Measurements from ENCODE around the gene SMIM10. TPM values are rescaled to one million over a fixed set of nuclear protein-coding genes. Genes with fewer than 3 reads are reported as not detected.

SMIM10 gene
- total RNA-seq, 1 donor from 2014 or later: 0.51 TPM

GRCh38 chrX:134963041-134963440 is 27.8 kb upstream of the SMIM10 start:
- peak overlapping the region; percentile 46 for H3K27ac Mint-ChIP-seq (ENCODE audit: unreplicated experiment)
- no peak overlapping the region for H3K4me3 Mint-ChIP-seq (ENCODE audit: unreplicated experiment)
- DNase-seq (ENCODE audit: low spot score): no peak
- H3K9me3 Mint-ChIP-seq (ENCODE audit: unreplicated experiment): no peaks in the 10 kb centered on the region
- H3K4me1 Mint-ChIP-seq (ENCODE audit: unreplicated experiment): peaks cover 7% of the 10 kb centered on the region
- no peaks in the 10 kb centered on the region for H3K36me3 Mint-ChIP-seq (ENCODE audit: low read depth, unreplicated experiment)
- no peak for TF ChIP-seq CTCF (IDR thresholded peaks at IDR 0.05; ENCODE audit: unreplicated experiment)
- peaks cover 4% of the 10 kb centered on the region for H3K27me3 Mint-ChIP-seq (ENCODE audit: unreplicated experiment)

GRCh38 chrX:134969726-134970125 is 21.1 kb upstream of the SMIM10 start:
- Mint-ChIP-seq H3K4me1 (ENCODE audit: unreplicated experiment) (peaks cover 2% of the 10 kb centered on the region), H3K27ac (ENCODE audit: unreplicated experiment) (no peak overlapping the region), H3K27me3 (ENCODE audit: unreplicated experiment) (no peaks in the 10 kb centered on the region), H3K9me3 (ENCODE audit: unreplicated experiment) (no peaks in the 10 kb centered on the region), H3K36me3 (ENCODE audit: low read depth, unreplicated experiment) (no peaks in the 10 kb centered on the region), H3K4me3 (ENCODE audit: unreplicated experiment) (no peak overlapping the region)
- no peak for DNase-seq (ENCODE audit: low spot score)
- no peak for TF ChIP-seq CTCF (IDR thresholded peaks at IDR 0.05; ENCODE audit: unreplicated experiment)

DNA sequence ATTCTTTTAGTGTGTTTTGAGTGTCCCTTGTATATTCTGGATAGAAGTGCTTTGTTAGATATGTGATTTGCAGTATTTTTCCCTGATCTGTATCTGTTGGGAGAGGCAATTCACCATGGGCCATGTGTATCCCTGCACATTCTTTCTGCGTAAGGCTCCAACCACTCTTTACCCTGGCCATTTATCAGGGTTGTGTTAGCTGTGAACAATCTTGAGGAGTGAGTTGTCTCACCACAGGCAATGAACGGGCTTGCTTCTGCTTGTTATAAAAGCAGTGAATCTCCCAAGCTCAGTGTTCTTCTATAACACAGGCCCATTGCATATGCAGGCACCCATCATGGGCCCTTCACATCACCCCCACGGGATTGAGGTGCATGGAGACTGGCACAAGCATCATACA is 18.9 kb upstream of the SMIM10 start:
- Mint-ChIP-seq H3K27ac (ENCODE audit: unreplicated experiment) (no peak overlapping the region), H3K27me3 (ENCODE audit: unreplicated experiment) (no peaks in the 10 kb centered on the region), H3K4me1 (ENCODE audit: unreplicated experiment) (no peaks in the 10 kb centered on the region), H3K36me3 (ENCODE audit: low read depth, unreplicated experiment) (no peaks in the 10 kb centered on the region), H3K9me3 (ENCODE audit: unreplicated experiment) (no peaks in the 10 kb centered on the region), H3K4me3 (ENCODE audit: unreplicated experiment) (no peak overlapping the region)
- DNase-seq (ENCODE audit: low spot score): no peak
- TF ChIP-seq CTCF (IDR thresholded peaks at IDR 0.05; ENCODE audit: unreplicated experiment): no peak

- no peak overlapping the region for H3K27ac Mint-ChIP-seq (ENCODE audit: unreplicated experiment)
- no peaks in the 10 kb centered on the region for H3K9me3 Mint-ChIP-seq (ENCODE audit: unreplicated experiment)
- H3K27me3 Mint-ChIP-seq (ENCODE audit: unreplicated experiment): no peaks in the 10 kb centered on the region
- DNase-seq (ENCODE audit: low spot score): no peak
- no peaks in the 10 kb centered on the region for H3K4me1 Mint-ChIP-seq (ENCODE audit: unreplicated experiment)
- no peak overlapping the region for H3K4me3 Mint-ChIP-seq (ENCODE audit: unreplicated experiment)
- no peaks in the 10 kb centered on the region for H3K36me3 Mint-ChIP-seq (ENCODE audit: low read depth, unreplicated experiment)
- no peak for TF ChIP-seq CTCF (IDR thresholded peaks at IDR 0.05; ENCODE audit: unreplicated experiment)
These were observed 15.3 kb upstream of the SMIM10 start for GRCh38 chrX:134975516-134975915.

GRCh38 chrX:134981910-134982309 is 8.9 kb upstream of the SMIM10 start:
- Mint-ChIP-seq H3K4me1 (ENCODE audit: unreplicated experiment) (no peaks in the 10 kb centered on the region), H3K27ac (ENCODE audit: unreplicated experiment) (no peak overlapping the region), H3K36me3 (ENCODE audit: low read depth, unreplicated experiment) (no peaks in the 10 kb centered on the region), H3K9me3 (ENCODE audit: unreplicated experiment) (no peaks in the 10 kb centered on the region), H3K27me3 (ENCODE audit: unreplicated experiment) (no peaks in the 10 kb centered on the region), H3K4me3 (ENCODE audit: unreplicated experiment) (no peak overlapping the region)
- no peak for DNase-seq (ENCODE audit: low spot score)
- TF ChIP-seq CTCF (IDR thresholded peaks at IDR 0.05; ENCODE audit: unreplicated experiment): no peak
